GM18873 (cell line): ENCODE data around the gene THAP4.

Experiments
- ATAC-seq: cut with Tn5 transposase; IDR thresholded peaks from one replicate; pipeline ENCODE4 v1.9.1; 2021; ENCODE audit warnings: mild to moderate bottlenecking, moderate library complexity, moderate number of reproducible peaks; ENCODE audit not compliant: unreplicated experiment, low FRiP score

THAP4 gene

DNA sequence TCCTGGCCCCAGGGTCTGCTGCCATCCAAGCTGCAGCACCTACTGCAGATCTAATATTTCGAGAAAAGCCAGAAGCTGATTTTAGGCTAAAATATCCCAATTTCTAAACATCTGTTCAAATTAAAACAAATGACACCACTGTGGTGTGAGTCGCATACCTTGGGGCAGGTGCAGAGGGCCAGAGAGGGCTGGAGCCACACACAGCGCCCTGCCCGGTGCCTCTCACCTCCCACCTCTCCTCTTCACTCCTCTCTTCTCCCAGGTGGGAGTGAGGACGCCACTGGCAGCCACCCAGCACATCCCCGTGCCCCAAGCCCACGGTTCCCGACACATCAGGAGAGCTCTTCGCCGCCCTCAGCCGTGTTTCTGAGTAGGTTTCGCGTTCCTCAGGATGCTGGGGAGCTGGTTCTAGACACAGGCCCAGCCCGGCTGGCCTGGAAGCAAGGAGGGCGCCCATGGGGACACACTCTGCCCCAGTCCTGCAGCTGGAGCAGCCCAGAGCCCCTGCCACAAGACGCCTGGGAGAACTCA lies 21.4 kb downstream of the THAP4 start:
- no peak for ATAC-seq

DNA sequence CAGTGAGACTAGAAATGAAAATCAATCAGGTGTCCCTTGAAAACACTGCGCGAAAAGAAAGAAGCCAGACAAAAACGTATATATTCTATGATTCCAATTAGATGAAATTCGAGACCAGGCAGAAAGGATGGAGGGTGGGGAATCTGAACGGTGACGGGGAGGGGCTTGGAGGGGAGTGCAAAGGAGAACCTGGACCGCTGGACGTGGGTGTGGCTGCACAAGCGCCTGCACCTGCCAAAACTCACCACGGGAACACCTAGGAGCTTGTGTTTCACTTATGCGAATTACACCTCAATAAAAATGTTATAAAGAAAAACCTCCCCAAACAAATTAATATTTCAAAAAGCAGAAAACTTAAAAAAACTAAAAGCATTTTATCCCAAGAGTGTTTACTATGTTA lies 21.9 kb downstream of the THAP4 start:
- ATAC-seq: no peak

DNA sequence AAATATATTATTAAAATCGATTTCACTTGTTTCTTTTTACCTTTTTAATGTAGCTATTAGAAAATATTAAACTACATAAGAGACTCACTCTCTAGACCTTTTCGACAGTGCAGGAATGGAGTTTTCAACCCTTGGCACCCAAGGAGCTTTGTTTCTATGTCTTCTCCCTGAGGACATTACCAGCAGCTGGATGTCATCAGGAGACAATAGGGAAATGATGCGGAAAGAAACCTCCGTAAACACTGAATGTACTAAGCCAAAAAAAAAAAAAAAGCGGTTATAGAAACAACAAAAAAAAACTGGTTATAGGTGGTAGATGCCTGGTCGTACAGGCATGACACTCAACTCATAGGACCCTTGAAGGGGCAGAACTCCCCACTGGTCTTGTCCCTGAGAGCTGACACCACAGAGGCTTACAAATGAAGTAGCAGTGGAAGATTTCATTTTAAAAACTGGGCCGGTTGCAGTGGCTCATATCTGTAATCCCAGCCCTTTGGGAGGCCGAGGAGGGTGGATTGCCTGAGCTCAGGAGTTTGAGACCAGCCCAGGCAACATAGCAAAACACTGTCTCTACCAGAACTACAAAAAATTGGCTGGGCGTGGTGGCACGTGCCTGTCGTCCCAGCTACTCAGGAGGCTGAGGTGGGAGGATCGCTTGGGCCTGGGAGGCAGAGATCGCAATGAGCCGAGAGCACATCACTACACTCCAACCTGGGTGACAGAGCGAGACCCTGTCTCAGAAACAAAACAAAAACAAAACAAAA lies 23.8 kb downstream of the THAP4 start:
- ATAC-seq: no peak

DNA sequence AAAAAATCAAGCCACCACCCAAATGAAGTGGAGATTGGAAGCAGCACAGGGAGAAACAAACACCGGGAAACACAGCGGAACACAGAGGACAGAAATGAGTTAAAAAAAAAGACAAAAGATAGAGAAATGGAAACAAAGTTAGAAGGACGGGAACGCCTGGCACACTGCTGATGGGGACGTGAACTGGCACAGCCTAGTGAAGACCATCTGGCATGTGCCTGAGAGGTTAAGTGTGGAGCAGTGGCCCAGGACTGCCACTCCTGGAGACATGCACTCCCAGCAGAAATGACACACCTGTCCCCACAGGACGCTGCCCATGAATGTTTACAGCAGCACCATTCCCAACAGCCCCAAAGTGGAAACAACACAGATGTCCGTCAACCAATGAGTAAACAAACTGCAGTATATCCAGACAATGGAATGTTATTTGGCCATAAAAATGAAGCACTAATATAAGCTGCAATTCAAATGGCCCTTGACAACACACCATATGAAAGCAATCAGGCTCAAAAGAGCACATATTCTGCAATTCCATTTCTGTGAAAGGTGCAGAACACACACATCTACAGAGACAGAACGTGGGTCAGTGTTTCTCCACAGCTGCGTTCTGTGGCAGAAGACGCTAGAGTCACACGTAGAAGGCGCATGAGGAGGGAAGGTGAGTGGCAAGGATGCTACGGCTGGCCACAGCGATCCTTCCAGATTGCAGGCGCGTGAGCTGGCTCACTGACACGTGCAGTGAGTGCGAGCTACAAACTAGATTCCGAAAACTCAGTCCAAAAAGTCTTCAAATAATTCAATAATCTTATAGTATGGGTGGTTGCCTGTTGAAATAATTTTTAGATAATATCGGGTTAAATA lies 24.6 kb downstream of the THAP4 start:
- no peak for ATAC-seq

DNA sequence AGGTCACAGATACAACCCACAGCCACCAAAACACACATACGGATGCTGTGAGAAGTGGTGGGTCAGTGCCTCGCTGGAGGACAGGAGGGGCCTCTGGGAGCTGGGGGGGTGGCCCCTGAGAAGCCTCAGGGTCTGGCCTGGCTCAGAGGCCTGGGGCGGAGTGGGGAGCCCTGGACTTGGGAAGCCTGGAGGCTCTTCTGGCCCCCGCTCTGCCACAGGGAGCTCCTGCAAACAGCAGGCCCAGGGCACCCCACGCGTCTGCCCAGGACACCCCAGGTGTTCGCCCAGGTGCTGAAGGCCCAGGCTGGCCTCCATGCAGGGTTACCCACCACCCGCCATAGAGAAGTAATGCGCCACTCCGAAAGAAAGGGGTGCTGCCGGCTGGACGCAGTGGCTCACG lies 25.9 kb downstream of the THAP4 start:
- ATAC-seq: no peak

DNA sequence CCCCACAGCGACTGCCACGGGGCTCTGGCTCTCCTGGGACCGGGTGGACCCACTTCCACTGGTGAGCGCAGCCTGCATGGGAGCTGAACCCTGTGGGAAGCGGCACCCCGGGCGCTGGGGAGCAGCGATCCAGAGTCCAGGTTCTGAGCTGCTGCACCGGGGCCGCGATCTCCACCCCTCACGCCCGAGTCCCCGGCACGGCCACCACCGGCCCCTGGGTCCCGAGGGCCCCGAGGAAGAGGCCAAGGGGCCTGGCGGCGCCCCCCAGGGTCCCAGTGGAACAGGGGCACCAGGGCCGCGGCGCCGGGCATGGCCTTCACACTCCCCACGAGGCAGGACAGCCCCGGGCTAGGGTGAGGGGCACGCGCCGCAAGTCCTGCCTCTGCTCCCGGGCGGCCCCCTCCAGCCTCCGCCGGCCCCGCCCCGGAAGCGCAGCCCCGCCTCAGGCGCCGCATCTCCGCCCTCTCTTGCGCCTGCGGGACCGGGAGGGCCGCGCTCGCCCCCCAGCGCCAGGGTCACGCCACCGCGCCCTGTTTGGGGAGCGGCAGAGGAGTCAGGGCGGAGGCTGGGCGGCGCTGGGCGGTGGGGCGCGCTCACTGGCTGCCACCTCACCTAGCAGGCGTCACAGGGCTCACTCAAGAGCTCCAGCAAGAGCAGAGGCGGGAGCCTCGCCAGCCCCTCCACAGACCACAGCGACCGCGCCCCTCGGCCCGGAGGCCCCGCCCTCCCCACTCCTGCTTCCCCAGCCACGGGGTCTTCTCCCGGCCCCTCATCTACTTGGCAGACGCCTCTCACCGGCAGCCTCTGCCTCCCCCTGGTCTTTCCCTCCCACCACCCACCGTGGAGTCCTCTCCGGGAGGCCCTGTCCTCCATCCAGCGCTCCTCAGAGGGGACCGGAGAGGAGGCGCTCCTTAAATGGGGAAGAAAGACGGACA lies 26.8 kb downstream of the THAP4 start:
- ATAC-seq: peak; percentile 71

DNA sequence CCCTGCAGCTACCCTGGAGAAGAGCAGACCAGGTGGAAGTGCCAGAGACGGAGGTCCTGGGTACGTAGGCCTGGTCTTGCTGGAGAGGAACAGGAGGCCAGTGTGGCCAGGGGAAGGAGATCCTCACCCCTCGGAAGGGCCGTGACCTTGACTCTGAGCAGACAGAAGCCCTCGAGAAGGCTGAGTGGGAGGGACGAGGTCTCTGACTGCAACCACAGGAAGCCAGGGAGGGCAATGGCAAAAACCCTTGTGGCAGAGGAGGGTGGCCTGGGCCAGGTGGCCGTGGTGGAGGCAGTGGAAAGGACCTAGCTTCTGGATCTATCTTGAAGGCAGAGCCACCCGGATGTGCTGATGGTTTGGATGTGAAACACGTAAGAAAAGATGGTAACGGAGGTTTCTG lies 28.1 kb downstream of the THAP4 start:
- no peak for ATAC-seq

DNA sequence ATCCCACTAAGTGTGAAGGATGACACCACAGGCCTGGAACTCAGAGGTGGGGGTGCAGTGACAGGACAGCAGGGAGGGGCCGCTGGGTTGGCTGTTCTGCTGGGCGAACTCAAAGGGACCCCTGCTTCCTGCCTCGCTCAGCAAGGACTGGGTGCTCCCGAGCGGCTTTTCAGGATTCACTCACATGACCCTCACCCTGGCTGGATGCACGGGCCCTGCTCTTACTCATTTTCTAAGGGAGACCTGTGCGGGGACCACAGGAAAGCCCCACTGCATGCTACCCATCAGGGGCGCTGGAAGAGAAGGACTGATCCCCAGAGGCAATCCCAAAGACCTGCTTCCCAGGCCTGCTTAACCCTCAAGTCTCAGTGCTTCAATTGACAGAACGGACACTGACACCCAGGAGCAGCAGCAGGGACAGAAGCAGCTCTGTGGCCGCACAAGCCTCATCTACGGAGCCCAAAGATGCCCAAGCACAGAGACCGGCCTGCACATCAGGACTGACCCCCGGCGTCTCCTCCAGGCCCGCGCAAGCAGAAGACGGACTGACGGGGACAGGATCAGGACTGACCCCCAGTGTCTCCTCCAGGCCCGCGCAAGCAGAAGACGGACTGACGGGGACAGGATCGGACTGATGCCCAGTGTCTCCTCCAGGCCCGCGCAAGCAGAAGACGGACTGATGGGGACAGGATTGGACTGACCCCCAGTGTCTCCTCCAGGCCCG lies 29.6 kb downstream of the THAP4 start:
- no peak for ATAC-seq

DNA sequence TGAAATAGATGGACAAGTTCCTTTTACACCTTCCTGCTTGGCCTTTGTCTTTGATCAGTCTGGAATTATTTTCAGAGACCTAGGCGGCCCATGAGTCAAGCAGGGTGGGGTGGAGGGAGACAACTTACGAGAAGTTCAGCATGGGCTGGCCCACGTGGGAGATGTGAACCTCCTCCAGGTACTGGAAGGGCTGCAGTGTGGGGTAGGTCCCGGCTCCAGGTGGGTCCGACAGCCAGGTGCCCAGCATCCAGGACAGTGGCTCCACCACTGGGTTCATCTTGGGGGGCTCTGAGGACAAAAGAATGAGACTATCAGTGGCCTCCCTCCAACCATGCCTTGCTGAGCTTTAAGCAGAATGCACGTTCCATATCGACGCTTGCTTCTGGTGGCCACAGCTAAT lies 30.8 kb downstream of the THAP4 start:
- ATAC-seq: no peak

DNA sequence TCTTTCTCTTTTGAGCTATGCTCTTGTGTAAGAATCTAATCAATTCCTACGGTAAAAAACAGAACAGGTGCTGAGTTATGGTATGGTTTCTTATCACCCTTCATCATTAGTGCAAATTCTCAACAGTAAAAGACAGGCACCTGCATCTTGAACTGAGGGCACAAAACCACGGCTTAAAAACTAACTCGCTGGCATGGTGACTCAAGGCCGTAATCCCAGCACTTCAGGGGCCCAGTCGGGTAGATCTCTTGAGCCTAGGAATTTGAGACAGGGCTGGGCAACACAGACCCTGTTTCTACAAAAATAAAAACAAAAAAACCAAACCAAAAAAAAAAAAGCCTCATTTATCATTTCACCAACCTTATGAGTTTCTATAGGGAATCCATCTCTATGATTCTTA lies 33.3 kb downstream of the THAP4 start:
- no peak for ATAC-seq

DNA sequence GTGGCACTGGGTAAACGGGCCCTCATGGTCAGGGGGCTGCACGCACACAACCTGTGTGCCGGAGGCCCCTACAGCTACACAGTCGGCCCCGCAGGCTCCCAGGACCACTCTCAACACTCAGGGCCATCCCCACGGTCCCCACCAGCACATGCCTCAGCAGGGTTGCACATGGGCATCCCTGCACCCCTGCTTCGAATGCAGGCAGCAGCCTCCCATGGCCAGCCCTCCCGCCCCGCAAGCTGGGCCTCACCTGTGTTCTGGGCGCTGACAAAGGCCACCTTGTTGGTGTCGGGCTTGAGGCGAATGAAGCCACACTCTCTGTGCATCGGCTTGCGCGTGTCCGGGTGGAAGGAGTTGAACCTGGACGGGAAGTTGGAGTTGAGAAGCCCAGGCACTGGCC lies 34.2 kb downstream of the THAP4 start:
- ATAC-seq: no peak

DNA sequence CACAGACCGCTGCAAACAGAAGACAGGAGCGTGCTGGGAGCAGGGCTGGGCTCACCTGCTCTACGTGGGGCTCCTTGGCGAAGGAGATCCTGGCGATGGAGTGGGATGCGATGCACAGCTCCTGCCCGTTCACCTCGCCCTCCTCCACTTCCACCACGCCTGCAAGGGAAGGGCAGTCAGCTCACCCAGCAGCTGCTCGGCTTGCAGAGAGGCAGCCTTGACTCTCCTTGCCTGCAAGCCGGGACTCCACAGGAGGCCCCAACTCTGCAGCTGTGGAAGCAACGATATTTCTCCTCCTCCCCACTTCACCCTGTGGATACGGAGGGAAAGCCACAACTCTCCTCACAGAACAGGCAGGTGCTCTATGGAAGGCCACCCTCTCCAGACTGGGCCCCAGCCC lies 35.1 kb downstream of the THAP4 start:
- ATAC-seq: no peak

DNA sequence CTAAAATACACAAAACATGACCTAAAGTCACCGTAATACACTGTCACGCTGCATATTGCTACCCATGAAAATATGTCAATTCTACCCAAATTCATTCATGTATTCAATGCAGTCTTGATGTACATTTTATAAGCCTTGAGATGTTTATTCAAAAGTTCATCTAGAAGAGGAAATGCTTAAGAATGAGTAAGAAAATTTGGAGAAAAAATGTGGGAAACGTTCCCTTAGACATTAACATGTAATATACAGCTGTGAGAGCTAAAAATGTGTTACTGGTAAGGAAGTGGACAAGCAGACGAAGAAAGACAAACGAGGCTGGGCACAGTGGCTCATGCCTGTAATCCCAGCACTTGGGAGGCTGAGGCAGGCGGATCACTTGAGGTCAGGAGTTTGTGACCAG lies 37.3 kb downstream of the THAP4 start:
- ATAC-seq: no peak

DNA sequence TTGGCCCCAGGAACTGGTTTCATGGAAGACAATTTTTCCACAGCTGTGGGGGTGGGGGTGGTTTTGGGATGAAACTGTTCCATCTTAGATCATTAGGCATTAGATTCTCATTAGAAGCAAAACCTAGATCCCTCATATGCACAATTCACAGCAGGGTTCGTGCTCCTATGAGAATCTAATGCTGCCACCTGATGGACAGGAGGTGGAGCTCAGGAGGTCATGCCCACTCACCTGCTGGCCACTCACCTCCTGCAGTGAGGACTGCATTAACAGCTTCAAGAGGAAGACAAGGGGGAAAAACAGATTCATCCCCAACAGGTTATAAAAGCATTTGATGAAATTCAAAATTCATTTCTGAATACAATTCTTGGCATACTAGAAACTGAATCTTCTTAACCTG lies 38.5 kb downstream of the THAP4 start:
- ATAC-seq: no peak

DNA sequence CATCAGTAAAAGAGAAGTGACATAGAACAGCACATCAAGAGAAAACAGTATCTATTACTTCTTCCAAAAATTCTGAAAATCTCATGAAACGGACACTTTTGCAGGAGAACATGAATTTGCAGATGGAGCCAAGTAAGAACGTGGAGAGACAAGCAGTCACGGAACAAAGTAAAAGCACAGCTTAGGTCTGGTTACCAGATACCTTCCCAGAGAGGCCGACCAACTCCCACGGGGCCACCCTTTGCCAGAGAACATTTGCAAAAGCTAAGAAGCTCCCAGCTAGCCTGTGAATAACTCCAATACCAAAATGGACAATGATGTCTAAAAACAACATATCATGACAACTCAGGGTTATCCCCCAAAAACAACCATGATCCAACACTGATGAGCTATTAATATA lies 38.9 kb downstream of the THAP4 start:
- no peak for ATAC-seq

DNA sequence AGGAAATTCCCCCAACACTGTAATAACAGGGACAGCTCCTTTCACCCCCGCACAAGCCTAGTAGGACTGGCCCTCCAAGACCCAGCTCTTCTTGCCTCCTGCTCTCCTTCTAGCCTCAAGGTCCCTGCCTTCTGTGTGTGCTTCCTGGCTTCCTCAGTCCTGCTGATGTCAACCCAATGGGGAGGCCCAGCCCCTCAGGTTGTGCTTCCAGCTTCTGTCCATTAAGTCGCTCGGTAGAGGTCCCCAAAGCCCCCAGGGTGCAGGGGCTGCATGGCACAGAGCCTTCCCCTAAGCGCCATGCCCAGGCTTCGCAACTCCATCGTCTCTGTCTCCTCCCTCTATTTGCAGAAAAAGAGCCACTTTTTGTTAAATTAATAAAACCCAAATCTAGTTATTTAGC lies 39.4 kb downstream of the THAP4 start:
- no peak for ATAC-seq

DNA sequence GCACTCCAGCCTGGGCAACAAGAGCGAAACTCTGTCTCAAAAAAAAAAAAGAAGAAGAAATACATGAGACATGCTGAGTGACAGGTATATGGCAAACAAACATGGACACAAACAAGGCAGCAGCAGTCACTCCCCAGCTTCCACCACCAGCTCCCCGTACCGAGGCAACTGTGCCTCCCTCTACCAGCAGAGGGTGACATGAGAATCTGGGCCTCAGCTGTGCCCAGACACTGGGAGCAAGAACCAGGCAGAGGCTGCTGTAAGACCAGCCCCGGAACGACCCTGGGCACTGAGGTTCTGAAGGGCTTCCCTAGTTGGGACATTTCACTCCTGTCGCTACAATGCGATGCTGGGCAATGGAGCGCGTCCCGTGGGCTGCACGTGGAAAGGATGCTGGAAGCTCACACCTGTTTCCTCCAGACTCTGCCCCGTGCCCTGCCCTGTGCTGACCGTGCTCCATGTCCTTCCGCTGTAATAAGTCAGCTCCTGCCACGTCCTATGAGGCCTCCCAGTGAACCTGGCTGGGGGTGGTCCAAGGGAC lies 41.3 kb downstream of the THAP4 start:
- ATAC-seq: no peak

DNA sequence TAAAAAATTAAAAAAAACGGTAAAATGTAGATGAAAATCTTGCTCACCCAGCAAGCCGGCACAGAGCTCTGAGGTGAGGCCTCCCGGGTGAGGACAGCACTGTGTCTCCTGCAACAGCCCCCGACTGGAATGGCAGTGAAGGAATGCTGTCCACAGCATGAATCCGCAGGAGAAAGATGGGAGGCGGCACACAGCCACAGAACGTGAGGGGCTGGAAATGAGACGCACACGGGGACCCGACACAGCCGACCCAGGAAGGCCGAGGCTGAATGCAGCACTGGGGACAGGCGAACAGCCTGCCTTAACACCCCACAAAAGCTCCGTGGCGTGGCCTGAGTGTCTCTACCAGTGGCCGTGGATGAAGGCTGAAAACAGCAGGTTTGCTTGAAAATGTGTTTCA lies 43.7 kb downstream of the THAP4 start:
- no peak for ATAC-seq

DNA sequence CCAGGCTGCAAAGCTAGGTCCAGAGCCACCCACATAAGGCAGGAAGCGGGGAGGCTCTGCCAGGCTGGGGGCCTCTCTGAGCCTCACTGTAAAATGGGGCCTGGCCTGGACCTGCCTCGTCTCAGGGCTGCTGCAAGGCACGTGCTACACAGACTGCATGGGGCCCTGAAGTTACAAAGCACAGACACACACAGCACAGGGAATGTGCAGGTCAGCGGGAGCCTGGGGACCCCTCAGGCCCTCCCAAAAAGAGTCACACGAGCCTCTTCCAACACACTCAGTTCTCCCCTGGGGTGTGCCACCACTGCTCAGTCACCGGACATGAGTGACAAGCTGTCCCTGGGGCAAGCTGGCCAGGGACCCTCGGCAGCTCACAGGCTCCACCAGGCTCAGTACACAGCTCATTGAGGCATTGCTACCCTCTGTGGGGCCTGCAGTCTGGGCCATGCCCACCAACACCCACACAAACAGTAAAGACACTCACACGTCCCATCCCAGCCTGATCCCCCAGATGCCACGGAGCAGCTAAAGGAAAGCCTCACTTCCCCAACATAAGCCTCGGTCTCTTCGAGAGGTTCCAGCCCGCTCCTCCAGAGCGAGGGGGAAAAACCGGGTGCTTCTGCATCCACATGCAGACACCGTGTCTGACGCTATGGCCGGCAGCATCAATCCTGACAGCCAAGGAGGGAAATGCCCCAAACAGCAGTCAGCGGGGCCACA lies 44.7 kb downstream of the THAP4 start:
- no peak for ATAC-seq
